Activated CD8-positive, alpha-beta memory T cell treated with anti-CD3 and anti-CD28 coated beads, Interleukin-2, amount 50 U/mL, for 4 hours (primary cell): Measurements from ENCODE around the gene MYBPC2.
"Not testable (repeated sequence)": the region's sequence is repeated elsewhere in the genome, so short reads cannot be mapped to it uniquely, and the experiment has no call there.

ENCODE experiments used
- DNase-seq: peaks from one replicate; pipeline ENCODE4 v3.0.0-alpha.2; 2020

The MYBPC2 gene

GRCh38 chr19:50460161-50460765 lies 27.6 kb downstream of the MYBPC2 start:
- DNase-seq: no peak

- peak; percentile 55 for DNase-seq
Observed at GRCh38 chr19:50461066-50461875, 28.6 kb downstream of the MYBPC2 start.

GRCh38 chr19:50462970-50463369 lies 30.3 kb downstream of the MYBPC2 start:
- DNase-seq: no peak

- no peak for DNase-seq
Observed at GRCh38 chr19:50464348-50464747, 31.7 kb downstream of the MYBPC2 start.

GRCh38 chr19:50465000-50465399 lies 32.3 kb downstream of the MYBPC2 start:
- no peak for DNase-seq

- DNase-seq: no peak
Observed at GRCh38 chr19:50465986-50466705, 33.5 kb downstream of the MYBPC2 start.

- DNase-seq: no peak
Observed at GRCh38 chr19:50466706-50467039, 34.0 kb downstream of the MYBPC2 start.

- DNase-seq: no peak
Observed at GRCh38 chr19:50467566-50467965, 34.9 kb downstream of the MYBPC2 start.

- DNase-seq: no peak
Observed at GRCh38 chr19:50468818-50469217, 36.1 kb downstream of the MYBPC2 start.

GRCh38 chr19:50473336-50473735 lies 40.6 kb downstream of the MYBPC2 start:
- DNase-seq: not testable (repeated sequence)

GRCh38 chr19:50475101-50475568 lies 42.4 kb downstream of the MYBPC2 start:
- DNase-seq: no peak

GRCh38 chr19:50475736-50476223 lies 43.1 kb downstream of the MYBPC2 start:
- DNase-seq: no peak

GRCh38 chr19:50476224-50476906 lies 43.7 kb downstream of the MYBPC2 start, which contains the start of the genes EMC10 and GARIN5A:
TSS of gene EMC10 (plus strand) at chr19:50476507. CDS start at chr19:50476545, 38 bp downstream.
TSS of gene GARIN5A (minus strand) at chr19:50476848. CDS start at chr19:50476388, 460 bp downstream.
- DNase-seq: peak; percentile 90

- DNase-seq: no peak
Observed at GRCh38 chr19:50476907-50477238, 44.2 kb downstream of the MYBPC2 start.

GRCh38 chr19:50477751-50478515 lies 45.2 kb downstream of the MYBPC2 start:
- no peak for DNase-seq

GRCh38 chr19:50478901-50479715 lies 46.4 kb downstream of the MYBPC2 start:
- DNase-seq: no peak

- DNase-seq: no peak
Observed at GRCh38 chr19:50479761-50480251, 47.1 kb downstream of the MYBPC2 start.

GRCh38 chr19:50480281-50481111 lies 47.8 kb downstream of the MYBPC2 start:
- no peak for DNase-seq

- no peak for DNase-seq
Observed at GRCh38 chr19:50481351-50482149, 48.9 kb downstream of the MYBPC2 start.
